Activated CD8-positive, alpha-beta memory T cell treated with anti-CD3 and anti-CD28 coated beads for 1 hour (primary cell): ENCODE measurements around the gene MCTP1.
"Not testable (repeated sequence)": the region's sequence is repeated elsewhere in the genome, so short reads cannot be mapped to it uniquely, and the experiment has no call there.

Source experiments
- DNase-seq, 2 donors: peaks; one replicate each; pipeline ENCODE4 v3.0.0-alpha.2; 2020; ENCODE audit warnings: low read depth in 1 of 2; ENCODE audit errors: extremely low read depth in 1 of 2

The MCTP1 gene

GRCh38 chr5:95252801-95253200 lies 32.1 kb downstream of the MCTP1 start:
- DNase-seq = no peak

GRCh38 chr5:95251185-95251584 lies 33.7 kb downstream of the MCTP1 start:
- no peak for DNase-seq

- DNase-seq = no peak
Measured at GRCh38 chr5:95244479-95244878, 40.4 kb downstream of the MCTP1 start.

GRCh38 chr5:95241635-95242034 lies 43.3 kb downstream of the MCTP1 start:
- DNase-seq = no peak

- DNase-seq = no peak
Measured at GRCh38 chr5:95241161-95241560, 43.7 kb downstream of the MCTP1 start.

- no peak for DNase-seq
Measured at GRCh38 chr5:95238560-95239325, 46.2 kb downstream of the MCTP1 start.

GRCh38 chr5:95237324-95237723 lies 47.6 kb downstream of the MCTP1 start:
- DNase-seq = no peak

- DNase-seq = no peak
Measured at GRCh38 chr5:95235439-95235982, 49.4 kb downstream of the MCTP1 start.

GRCh38 chr5:95229646-95230045 lies 55.2 kb downstream of the MCTP1 start:
- no peak for DNase-seq

GRCh38 chr5:95224701-95225459 lies 60.0 kb downstream of the MCTP1 start:
- no peak for DNase-seq

- no peak for DNase-seq
Measured at GRCh38 chr5:95223566-95224258, 61.2 kb downstream of the MCTP1 start.

- DNase-seq = no peak
Measured at GRCh38 chr5:95222836-95223235, 62.1 kb downstream of the MCTP1 start.

GRCh38 chr5:95221234-95221633 lies 63.7 kb downstream of the MCTP1 start:
- no peak for DNase-seq

GRCh38 chr5:95220381-95220780 lies 64.5 kb downstream of the MCTP1 start:
- DNase-seq = no peak

- DNase-seq = no peak
Measured at GRCh38 chr5:95219411-95219810, 65.5 kb downstream of the MCTP1 start.

GRCh38 chr5:95217881-95218280 lies 67.0 kb downstream of the MCTP1 start:
- DNase-seq = no peak

GRCh38 chr5:95217351-95217750 lies 67.5 kb downstream of the MCTP1 start:
- DNase-seq = no peak

GRCh38 chr5:95216136-95216955 lies 68.5 kb downstream of the MCTP1 start:
- DNase-seq = no peak

GRCh38 chr5:95207811-95208210 lies 77.1 kb downstream of the MCTP1 start:
- DNase-seq = not testable (repeated sequence)

GRCh38 chr5:95194856-95195255 lies 90.0 kb downstream of the MCTP1 start:
- DNase-seq = no peak

GRCh38 chr5:95191330-95191729 lies 93.6 kb downstream of the MCTP1 start:
- DNase-seq = no peak
